Islet precursor cell (in vitro differentiated cells): Measurements from ENCODE around the gene CFAP119.

Experiments used
- DNase-seq: peaks from one replicate; pipeline ENCODE4 v3.0.0-alpha.2; 2018

CFAP119 gene

GRCh38 chr16:30738984-30739951, 22.6 kb downstream of the CFAP119 start:
- peak; percentile 62 for DNase-seq

DNA sequence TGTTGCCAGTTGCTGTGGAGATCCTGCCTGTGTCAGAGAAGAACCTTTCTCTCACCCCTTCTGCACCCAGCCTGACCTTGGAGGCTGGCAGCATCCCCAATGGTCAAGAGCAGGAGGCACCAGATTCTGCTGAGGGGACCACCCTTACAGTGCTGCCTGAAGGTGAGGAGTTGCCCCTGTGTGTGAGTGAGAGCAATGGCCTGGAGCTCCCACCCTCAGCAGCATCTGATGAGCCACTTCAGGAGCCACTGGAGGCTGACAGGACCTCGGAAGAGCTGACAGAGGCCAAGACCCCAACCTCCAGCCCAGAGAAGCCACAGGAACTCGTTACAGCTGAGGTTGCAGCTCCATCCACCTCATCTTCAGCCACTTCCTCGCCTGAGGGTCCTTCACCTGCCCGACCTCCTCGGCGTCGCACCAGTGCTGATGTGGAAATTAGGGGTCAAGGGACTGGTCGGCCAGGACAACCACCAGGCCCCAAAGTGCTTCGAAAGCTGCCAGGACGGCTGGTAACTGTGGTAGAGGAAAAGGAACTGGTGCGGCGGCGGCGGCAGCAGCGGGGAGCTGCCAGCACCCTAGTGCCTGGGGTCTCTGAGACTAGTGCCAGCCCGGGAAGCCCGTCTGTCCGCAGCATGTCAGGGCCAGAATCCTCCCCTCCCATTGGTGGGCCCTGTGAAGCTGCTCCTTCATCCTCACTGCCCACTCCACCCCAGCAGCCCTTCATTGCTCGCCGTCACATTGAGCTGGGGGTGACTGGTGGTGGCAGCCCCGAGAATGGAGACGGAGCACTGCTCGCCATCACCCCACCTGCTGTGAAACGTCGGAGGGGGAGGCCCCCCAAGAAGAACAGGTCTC, 23.8 kb downstream of the CFAP119 start:
- DNase-seq, result no peak

- no peak for DNase-seq
These were observed 24.7 kb downstream of the CFAP119 start for GRCh38 chr16:30736995-30737793.

- DNase-seq, result no peak
These were observed 30.5 kb downstream of the CFAP119 start for GRCh38 chr16:30731411-30731810.

GRCh38 chr16:30728899-30729672, 32.8 kb downstream of the CFAP119 start:
- no peak for DNase-seq

GRCh38 chr16:30728321-30728720, 33.5 kb downstream of the CFAP119 start:
- DNase-seq, result no peak

DNA sequence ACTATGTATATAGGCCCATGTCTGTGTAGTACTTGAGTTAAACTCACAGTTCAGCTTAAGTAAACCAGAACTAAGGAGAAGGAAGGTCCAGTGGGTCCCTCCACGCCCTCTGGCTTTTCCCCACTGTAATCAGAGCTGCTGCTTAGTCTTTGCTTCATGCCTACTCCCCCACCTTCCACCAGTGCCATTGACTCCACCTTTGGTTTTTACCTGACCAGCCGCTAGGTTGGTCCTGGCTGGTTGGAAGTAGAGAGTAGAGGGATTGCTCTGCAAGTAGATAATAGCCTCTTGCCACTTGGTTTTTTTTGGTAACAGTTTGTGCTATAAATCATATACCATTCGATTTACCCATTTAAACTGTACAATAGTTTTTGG, 36.5 kb downstream of the CFAP119 start:
- DNase-seq, result no peak

- no peak for DNase-seq
These were observed 37.0 kb downstream of the CFAP119 start for GRCh38 chr16:30724641-30725417.

- no peak for DNase-seq
These were observed 38.0 kb downstream of the CFAP119 start for GRCh38 chr16:30723725-30724355.

- DNase-seq, result no peak
These were observed 38.9 kb downstream of the CFAP119 start for GRCh38 chr16:30722916-30723315.

DNA sequence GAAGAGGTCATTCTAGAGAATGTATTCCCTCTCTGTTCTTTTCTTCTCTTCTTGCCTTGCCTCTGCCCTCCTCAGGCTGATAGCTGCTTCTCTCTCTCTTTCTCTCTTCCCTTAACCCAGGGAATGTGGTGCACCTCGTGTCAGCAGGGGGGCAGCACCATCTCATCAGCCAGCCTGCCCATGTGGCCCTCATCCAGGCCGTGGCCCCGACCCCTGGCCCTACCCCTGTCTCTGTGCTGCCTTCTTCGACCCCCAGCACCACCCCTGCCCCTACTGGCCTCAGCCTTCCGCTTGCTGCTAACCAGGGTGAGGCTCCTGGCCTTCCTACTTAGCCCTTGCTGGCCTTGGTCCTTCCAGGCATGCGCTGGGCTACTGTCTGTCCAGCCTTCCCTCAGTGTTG, 39.4 kb downstream of the CFAP119 start:
- DNase-seq, result no peak

DNA sequence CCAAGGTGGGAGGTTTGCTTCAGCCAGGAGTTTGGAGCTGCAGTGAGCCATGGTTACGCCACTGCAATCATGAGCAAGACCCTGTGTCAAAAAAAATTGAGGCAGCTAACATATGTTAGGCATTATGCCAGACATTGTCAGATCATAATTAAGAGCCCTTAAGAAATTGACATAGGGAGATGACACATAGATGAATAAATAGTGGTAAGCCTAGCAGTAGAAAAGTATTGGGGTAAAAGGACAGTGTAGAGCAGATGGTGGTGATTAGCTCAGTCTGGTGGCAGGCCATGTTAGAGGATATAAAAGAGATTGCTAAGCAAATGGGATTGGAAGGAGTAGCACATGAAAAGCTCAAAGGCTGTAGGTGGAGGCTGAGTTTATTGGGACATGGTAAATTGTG, 40.3 kb downstream of the CFAP119 start:
- no peak for DNase-seq

- DNase-seq, result no peak
These were observed 40.7 kb downstream of the CFAP119 start for GRCh38 chr16:30721167-30721566.

GRCh38 chr16:30720694-30721093, 41.2 kb downstream of the CFAP119 start:
- no peak for DNase-seq

GRCh38 chr16:30720086-30720485, 41.8 kb downstream of the CFAP119 start:
- no peak for DNase-seq

DNA sequence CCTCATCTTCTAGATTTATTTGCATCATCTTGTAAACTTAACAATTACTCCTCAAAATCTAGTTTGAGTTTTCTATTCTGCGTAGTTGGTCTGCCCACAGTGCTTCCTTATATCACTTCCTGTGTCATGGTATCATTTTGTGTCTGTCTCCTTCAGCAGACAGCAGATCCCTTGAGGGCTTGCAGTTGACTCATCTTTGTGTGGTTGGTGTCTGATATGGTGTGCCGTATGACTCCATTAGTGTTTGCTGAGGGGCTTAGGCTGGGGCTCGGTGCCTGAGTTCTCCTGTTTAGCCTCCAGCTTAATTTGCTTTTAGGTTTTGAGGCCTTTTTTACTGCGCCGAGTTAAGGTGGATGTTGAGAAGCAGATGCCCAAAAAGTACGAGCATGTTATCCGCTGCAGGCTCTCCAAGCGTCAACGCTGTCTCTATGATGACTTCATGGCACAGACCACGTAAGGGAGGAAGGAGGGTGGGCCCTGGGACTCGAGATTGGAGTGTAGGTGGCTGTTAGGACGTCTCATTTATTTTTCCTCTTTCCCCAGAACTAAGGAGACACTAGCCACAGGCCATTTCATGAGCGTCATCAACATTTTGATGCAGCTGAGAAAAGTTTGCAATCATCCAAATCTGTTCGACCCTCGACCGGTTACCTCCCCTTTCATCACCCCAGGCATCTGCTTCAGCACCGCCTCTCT, 46.0 kb downstream of the CFAP119 start:
- DNase-seq, result peak; percentile 85

- no peak for DNase-seq
These were observed 50.1 kb downstream of the CFAP119 start for GRCh38 chr16:30711712-30712111.

- DNase-seq, result no peak
These were observed 50.9 kb downstream of the CFAP119 start for GRCh38 chr16:30710971-30711370.
